Measurements from ENCODE around the gene DOCK1. TPM values are rescaled to one million over a fixed set of nuclear protein-coding genes. Genes with fewer than 3 reads are reported as not detected.
"Not testable (repeated sequence)": the region's sequence is repeated elsewhere in the genome, so short reads cannot be mapped to it uniquely, and the experiment has no call there.

Gene DOCK1
- total RNA-seq, 2 donors from 2014 or later, result 46.7 to 50.8 TPM

- DNase-seq (ENCODE audit: low spot score), result peak; percentile 58
- intact Hi-C loops (cut with DNase I), result no loop called here
Measured at GRCh38 chr10:126917975-126918908, 13.0 kb downstream of the DOCK1 start.

GRCh38 chr10:126919426-126919825, 14.2 kb downstream of the DOCK1 start:
- intact Hi-C loops (cut with DNase I), result no loop called here
- DNase-seq (ENCODE audit: low spot score), result peak; percentile 64

- no peak for DNase-seq (ENCODE audit: low spot score)
- intact Hi-C loops (cut with DNase I), result no loop called here
Measured at GRCh38 chr10:126921162-126921561, 15.9 kb downstream of the DOCK1 start.

- DNase-seq (ENCODE audit: low spot score), result peak; percentile 79
- intact Hi-C loops (cut with DNase I), result no loop called here
Measured at GRCh38 chr10:126921974-126922525, 16.8 kb downstream of the DOCK1 start.

- intact Hi-C loops (cut with DNase I), result no loop called here
- peak; percentile 10 for DNase-seq (ENCODE audit: low spot score)
Measured at GRCh38 chr10:126924180-126924914, 19.1 kb downstream of the DOCK1 start.

- intact Hi-C loops (cut with DNase I), result no loop called here
- DNase-seq (ENCODE audit: low spot score), result no peak
Measured at GRCh38 chr10:126924915-126925300, 19.7 kb downstream of the DOCK1 start.

GRCh38 chr10:126926568-126926967, 21.3 kb downstream of the DOCK1 start:
- peak; percentile 19 for DNase-seq (ENCODE audit: low spot score)
- intact Hi-C loops (cut with DNase I), result no loop called here

- intact Hi-C loops (cut with DNase I), result no loop called here
Measured at GRCh38 chr10:126927799-126928198, 22.6 kb downstream of the DOCK1 start.

GRCh38 chr10:126928274-126928673, 23.0 kb downstream of the DOCK1 start:
- peak; percentile 19 for DNase-seq (ENCODE audit: low spot score)
- intact Hi-C loops (cut with DNase I), result no loop called here

More at GRCh38 chr10:126927799-126928198, 22.6 kb downstream of the DOCK1 start:
- DNase-seq (ENCODE audit: low spot score), result peak; percentile 64

- intact Hi-C loops (cut with DNase I), result no loop called here
- peak; percentile 24 for DNase-seq (ENCODE audit: low spot score)
Measured at GRCh38 chr10:126929391-126929790, 24.2 kb downstream of the DOCK1 start.

- DNase-seq (ENCODE audit: low spot score), result peak; percentile 63
- intact Hi-C loops (cut with DNase I), result no loop called here
Measured at GRCh38 chr10:126930131-126930882, 25.1 kb downstream of the DOCK1 start.

GRCh38 chr10:126930883-126931503, 25.8 kb downstream of the DOCK1 start:
- DNase-seq (ENCODE audit: low spot score), result peak; percentile 56
- intact Hi-C loops (cut with DNase I), result no loop called here

GRCh38 chr10:126931544-126931943, 26.3 kb downstream of the DOCK1 start:
- intact Hi-C loops (cut with DNase I), result no loop called here
- peak; percentile 67 for DNase-seq (ENCODE audit: low spot score)

GRCh38 chr10:126932516-126932915, 27.3 kb downstream of the DOCK1 start:
- DNase-seq (ENCODE audit: low spot score), result peak; percentile 58
- intact Hi-C loops (cut with DNase I), result no loop called here

- intact Hi-C loops (cut with DNase I), result no loop called here
- no peak for DNase-seq (ENCODE audit: low spot score)
Measured at GRCh38 chr10:126933116-126933515, 27.9 kb downstream of the DOCK1 start.

- DNase-seq (ENCODE audit: low spot score), result peak; percentile 73
- intact Hi-C loops (cut with DNase I), result no loop called here
Measured at GRCh38 chr10:126935263-126935946, 30.2 kb downstream of the DOCK1 start.

- no peak for DNase-seq (ENCODE audit: low spot score)
- intact Hi-C loops (cut with DNase I), result no loop called here
Measured at GRCh38 chr10:126937026-126937425, 31.8 kb downstream of the DOCK1 start.

- peak; percentile 32 for DNase-seq (ENCODE audit: low spot score)
- intact Hi-C loops (cut with DNase I), result not testable (repeated sequence)
Measured at GRCh38 chr10:126938121-126938520, 32.9 kb downstream of the DOCK1 start.
